Femur (tissue), 1 donor: ENCODE results near the gene MYH14.
A peak's percentile ranks its signal among the peaks of the same experiment; 100 is the strongest.
"Not testable (repeated sequence)": the region's sequence is repeated elsewhere in the genome, so short reads cannot be mapped to it uniquely, and the experiment has no call there.

Source experiments
- DNase-seq: peaks from one replicate; pipeline ENCODE4 v3.0.0-alpha.2; 2017

The MYH14 gene

DNA sequence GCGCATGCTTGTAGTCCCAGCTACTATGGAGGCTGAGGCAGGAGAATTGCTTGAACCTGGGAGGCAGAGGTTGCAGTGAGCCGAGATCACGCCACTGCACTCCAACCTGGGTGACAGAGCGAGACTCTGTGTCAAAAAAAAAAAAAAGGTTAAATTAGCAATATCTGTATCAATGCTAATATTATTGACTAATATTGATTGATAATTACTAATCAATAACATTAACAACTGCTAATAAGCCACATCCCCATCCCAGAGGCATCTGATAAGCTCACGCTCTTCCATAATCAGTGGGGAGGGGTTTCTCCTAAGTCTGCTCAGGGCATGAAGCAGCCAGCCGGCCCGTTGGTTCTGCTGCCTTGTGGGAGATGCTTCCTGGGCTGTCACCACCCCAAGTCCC lies 24.7 kb downstream of the MYH14 start:
- DNase-seq, result not testable (repeated sequence)

DNA sequence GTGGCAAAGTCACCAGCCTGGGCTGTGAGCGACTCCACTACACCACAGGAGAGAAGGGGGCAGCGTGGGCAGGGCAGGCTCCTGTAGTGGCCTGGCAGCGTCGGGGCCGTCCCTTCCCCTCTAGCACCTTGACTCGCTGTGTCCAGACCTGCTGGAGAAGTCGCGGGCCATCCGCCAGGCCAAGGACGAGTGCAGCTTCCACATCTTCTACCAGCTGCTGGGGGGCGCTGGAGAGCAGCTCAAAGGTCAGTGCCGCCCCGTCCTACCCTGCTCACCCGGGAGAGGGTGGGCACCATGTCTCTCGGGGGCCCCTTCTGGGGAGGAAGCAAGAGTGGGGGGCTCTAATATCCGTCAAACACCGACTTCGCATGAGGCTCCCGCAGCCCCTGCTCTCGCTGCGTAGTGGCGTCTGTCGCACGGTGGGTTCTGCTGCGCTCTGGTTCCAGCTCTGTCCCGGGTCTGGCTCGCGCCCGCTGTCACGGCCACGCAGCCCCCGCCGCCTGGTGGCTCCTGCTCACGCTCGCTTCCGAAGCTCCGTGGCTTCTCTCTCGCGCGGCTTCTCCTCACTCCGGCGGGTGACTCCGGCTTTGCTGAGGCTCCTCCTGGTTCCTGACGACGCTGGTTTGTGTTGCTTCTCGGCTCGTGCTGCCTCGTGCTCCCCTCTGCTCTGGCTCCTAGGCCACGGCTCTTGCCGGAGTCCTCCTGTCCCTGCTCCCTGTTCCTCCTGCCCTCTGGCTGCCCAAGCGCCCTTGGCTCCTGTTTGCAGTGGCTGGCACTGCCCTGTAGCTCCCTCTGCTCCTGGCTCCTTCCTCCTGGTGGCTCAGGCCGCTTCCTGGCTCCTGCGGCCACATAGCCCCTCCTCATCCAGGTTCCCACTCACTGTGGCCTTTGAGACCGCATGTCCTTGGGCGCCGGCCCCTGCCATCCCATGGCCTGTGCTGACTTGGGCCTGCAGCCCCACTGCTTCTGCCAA lies 27.2 kb downstream of the MYH14 start:
- DNase-seq, result no peak

DNA sequence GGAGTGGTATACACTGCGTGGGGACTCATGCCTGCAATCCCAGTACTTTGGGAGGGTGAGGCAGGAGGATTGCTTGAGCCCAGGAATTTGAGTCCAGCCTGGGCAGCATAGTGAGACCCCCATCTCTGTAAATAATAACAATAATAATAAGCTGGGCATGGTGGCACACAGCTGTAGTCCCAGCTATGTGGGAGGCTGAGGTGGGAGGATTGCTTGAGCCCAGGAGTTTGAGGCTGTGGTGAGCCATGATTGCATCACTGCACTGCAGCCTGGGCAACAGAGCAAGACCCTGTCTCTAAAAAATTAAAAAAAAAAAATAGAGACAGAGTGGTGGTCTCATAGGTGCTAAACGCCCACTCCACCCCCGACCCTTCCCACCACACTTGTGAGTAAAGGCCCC lies 28.0 kb downstream of the MYH14 start:
- not testable (repeated sequence) for DNase-seq

DNA sequence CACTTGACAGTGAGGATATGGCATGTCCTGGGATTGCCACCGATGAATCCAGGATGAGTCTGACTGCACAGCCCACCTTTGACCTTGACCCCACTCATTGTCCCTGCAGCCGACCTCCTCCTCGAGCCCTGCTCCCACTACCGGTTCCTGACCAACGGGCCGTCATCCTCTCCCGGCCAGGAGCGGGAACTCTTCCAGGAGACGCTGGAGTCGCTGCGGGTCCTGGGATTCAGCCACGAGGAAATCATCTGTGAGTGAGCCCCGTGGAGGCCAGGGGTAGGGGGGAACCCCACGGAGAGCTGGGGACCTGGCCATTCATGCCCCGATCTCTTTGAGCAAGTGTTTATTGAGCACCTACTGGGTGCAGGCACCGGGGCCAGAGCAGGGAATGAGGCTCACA lies 28.4 kb downstream of the MYH14 start:
- DNase-seq, result no peak

DNA sequence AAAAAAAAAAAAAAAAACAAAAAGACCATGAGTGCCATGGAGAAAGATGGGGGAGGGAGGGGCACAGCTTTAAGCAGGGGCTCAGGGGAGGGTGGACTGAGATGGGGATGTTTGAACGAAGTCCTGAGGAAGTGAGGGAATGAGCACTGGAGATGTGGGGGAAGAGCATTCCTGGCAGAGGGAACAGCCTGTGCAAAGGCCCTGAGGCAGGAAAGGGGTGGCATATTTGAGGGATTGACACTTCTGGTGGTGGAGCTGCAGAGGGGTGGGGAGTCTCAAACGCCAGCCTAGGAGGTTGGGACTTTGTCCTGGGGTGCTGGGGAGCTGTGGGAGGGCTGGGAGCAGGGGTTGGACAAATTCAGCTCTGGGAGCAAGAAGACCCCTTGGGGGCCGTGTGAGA lies 29.2 kb downstream of the MYH14 start:
- DNase-seq, result no peak

DNA sequence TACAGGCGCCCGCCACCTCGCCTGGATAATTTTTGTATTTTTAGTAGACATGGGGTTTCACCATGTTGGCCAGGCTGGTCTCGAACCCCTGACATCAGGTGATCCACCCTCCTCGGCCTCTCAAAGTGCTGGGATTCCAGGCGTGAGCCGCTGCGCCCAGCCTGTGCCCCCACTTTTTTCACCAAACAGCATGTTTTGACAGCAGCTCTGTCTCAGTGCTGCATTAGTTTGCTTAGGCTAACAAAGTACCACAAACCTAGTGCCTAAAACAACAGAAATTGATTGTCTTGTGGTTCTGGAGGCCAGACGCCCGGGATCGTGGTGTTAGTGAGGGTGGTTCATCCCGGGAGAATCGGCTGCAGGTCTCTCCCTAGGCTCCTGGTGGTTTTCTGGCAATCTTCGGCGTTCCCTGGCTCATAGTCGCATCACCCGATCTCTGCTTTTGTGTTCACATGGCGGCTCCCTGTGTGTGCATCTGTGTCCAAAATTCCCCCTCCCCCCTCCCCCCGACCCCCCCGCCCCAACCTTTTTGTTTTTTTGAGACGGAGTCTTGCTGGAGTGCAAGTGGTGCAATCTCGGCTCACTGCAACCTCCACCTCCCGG lies 30.0 kb downstream of the MYH14 start:
- DNase-seq, result no peak

DNA sequence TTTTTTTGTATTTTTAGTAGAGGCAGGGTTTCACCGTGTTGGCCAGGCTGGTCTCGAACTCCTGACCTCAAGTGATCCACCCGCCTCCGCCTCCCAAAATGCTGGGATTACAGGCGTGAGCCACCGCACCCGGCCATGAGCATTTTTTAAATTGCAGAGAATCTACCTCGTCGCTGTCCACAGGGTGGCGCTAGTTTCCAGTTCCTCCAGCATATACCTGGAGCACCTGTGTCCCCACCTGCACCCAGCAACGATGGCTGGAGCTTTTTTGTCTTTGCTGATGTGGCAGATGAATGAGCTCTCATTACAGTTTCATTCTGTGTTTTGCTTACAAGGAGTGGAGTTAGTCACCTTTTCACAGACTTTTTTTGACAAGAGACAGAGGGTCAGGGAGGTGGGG lies 34.1 kb downstream of the MYH14 start:
- DNase-seq, result not testable (repeated sequence)

DNA sequence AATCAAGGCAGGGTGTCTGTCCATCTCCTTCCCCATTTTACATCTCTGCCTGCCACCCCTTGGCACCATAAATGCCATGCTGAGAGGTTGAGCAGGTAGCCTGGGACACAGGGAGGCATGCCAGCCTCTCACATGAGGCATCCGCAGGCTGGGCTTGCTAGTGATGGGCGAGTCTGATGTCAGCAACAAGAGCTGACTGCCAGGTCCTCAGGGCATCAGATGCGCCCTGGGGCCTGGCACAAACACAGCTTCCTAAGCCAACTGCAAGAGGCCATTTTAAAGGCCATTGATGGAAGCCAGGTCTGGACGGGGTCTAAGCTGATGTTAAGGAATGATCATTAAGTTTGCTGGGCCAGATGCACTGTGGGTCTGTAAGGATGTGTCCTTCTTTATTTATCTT lies 34.6 kb downstream of the MYH14 start:
- no peak for DNase-seq

DNA sequence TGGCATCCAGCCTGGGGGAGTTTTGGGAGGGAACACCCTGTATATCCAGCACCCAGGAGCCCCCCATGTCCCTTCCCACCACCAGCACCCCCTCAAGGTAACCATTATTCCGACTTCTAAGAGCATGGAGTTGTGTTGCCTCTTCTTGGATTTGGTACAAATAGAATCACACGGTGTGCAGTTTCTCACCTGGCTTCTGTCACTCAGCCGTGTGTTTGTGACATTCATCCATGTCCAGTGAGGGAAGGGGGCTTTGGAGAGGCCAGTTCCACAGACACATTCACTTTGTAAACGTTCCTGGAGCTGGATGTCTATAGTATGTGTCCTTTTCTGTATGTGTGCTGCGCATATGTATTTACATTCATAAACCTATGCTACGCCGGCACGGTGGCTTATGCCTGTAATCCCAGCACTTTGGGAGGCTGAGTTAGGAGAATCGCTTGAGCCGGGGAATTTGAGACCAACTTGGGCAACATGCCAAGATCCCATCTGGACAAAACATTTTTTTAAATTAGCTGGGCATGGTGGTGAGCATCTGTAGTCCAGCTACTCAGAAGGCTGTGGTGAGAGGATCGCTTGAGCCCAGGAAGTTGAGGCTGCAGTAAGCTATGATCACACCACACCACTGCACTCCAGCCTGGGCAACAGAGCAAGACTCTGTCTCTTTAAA lies 36.6 kb downstream of the MYH14 start:
- no peak for DNase-seq

DNA sequence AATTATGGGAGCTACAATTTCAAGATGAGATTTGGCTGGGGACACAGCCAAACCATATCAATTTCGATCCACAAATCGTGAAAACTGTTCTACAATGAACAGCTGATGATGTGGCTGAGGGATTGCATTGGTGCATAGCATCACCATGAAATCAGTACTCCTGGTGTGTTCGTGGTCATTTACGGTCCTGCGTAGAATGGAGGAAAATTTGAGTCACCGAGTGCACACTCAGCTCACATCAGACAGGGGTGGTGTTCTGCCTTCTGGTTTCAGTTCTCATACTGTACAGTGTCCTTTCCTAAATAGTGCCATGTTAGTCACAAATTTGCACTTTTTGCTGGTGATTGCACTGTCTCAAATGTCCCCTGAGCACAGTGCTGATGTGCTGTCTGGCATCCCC lies 39.2 kb downstream of the MYH14 start:
- no peak for DNase-seq

DNA sequence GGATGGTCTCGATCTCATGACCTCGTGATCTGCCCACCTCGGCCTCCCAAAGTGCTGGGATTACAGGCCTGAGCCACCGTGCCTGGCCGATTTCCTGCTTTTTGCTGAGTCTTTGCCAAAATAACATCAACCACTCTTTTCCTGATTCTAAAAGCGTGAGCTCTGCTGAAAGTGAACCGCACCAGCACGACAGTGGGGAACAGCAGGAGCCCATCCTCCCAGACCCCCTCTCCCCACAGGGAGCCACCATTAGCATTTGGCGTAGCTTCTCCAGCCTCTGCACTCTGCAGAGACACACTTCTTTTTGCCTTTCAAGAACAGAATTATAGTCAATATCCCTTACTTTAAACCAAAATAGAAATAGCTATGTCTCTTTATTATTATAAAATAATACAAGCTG lies 41.3 kb downstream of the MYH14 start:
- no peak for DNase-seq

DNA sequence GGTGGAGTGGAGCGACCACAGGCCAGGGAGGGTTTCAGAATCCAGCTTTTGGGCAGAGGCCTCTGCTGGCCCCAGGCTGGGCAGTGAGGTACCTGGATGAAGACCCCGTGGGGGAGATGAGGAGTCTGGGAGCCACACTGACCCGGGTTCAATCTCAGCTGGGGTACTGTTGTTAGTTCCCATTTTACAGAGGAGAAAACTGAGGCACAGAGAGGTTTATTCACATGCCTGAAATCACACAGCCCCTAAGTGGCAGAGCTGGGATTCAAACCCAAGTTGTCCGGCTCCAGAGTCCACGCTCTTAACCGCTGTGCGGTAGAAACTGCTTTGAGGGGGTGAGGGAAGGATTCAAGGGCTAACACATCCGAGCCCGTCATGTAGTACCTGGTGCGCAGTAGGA lies 45.0 kb downstream of the MYH14 start:
- DNase-seq, result no peak

DNA sequence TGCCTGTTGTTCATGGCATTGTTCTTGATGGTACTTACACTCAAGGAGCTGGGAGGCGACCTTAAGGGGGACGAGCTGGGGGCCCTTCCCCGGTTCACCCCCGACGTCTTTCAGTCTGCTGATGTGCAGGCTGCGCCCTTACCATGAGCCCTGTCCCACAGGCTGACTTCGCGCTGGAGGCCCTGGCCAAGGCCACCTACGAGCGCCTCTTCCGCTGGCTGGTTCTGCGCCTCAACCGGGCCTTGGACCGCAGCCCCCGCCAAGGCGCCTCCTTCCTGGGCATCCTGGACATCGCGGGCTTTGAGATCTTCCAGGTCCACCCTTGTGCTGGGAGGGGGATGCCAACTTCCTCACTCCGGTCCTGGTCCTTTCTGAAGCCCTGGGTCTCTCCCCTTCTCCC lies 45.4 kb downstream of the MYH14 start:
- no peak for DNase-seq

DNA sequence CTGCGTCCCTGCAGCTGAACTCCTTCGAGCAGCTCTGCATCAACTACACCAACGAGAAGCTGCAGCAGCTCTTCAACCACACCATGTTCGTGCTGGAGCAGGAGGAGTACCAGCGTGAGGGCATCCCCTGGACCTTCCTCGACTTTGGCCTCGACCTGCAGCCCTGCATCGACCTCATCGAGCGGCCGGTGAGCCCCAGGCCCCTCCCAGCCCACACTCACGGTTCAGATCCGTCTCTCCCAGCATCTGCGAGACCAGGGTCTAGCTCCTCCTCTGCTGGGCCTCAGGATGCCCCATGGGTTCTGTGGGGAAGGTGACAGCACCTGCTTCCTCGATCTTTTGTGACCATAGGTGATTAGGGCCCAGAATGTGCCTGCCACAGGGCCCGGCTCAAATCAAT lies 46.2 kb downstream of the MYH14 start:
- DNase-seq, result no peak

DNA sequence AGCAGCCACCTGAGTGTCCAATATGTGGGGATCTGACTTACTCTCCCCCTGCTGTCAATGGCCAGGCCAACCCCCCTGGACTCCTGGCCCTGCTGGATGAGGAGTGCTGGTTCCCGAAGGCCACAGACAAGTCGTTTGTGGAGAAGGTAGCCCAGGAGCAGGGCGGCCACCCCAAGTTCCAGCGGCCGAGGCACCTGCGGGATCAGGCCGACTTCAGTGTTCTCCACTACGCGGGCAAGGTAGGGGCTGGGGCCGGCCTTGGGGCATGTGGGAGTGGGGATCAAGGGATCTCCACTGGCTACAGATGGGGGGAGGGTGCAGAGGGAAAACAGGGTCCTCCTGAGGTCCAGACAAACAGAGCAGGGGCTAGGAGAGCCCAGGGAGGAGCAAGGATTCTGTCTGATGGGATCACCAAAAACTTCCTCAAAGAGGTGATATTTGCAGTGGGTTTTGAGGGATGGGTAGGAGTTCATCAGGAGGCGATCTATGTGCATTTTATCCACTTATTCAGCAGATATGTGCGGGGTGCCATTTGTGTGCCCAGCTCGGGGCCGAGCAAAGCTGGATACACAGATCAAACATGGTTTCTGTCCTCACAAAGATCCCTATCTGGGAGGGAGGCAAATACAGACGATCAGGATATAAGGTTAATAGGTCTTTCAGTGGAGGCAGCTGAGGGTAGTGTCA lies 47.2 kb downstream of the MYH14 start:
- DNase-seq, result no peak

DNA sequence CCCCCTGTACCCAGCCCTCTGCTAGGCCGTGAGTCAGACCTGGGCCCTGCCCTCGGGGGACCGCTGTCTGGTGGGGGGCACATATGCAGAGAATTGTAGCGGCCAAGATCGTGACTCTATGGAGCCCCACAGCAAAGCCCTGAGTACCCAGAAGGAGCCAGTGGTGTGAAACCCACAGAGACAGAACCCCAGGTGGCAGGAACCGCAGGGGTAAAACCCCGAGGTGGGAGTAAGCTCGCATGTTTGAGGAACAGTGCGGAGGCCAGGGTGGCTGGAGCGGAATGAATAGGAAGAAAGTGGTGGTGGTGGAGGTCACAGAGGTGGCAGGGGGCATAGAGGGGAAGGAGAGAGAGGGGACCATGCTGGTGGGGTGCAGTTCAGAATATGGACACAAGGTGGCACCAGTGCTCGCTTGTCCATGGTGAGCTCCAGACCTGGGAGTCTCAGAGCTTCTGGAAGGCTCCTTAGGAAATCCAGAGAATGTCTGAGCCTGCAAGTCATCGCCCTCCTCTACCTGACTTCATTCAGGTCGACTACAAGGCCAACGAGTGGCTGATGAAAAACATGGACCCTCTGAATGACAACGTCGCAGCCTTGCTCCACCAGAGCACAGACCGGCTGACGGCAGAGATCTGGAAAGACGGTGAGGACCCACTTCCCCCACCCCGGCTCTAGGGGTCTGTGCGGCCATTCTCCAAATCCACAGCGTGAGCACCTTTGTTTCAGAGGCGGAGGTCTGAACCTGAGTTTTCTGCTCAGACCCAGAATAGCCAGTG lies 48.9 kb downstream of the MYH14 start:
- DNase-seq, result no peak

DNA sequence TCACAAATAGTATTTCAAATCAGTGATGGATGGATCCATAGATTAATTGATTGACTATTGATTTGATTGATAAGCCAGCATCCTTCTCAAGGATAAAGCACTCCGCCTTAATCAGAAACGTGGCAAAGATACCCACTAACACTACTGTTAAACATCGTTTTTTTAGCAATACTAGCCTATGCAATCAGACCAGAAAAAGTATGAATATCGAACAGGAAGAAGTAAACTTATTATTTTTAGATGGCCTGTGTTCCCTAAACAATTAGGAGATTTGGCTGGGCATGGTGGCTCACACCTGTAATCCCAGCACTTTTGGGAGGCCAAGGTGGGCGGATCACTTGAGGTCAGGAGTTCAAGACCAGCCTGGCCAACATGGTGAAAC lies 49.5 kb downstream of the MYH14 start:
- no peak for DNase-seq

DNA sequence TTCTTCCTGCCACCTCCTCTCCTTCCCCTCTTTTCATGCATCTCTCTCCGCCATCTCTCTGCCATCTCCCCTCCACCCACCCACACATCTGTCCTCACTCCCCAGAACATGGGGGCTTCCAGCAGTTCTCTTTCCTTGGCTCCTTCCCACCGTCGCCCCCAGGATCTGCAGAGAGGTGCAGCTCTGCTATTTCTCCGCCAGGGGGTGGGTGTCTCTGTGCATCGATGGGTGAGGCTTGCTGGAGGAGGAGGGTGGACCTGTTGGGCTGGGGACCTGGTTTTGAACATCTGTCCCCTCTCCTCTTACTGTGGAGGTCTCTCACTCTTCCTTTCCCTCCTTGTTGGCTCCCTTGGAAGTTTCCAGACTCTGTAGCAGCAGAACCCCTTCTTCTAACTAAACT lies 51.7 kb downstream of the MYH14 start:
- no peak for DNase-seq

DNA sequence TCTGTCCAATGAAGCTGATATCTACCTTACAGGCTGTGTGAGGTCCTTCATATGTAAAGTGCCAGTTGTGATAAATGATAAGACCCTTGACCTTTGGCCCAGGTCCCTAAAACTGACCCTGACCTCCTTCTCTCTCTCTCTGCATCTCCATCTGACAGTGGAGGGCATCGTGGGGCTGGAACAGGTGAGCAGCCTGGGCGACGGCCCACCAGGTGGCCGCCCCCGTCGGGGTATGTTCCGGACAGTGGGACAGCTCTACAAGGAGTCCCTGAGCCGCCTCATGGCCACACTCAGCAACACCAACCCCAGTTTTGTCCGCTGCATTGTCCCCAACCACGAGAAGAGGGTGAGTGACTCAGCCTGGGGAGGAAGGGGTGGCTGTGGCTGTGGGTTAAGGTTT lies 53.7 kb downstream of the MYH14 start:
- no peak for DNase-seq

DNA sequence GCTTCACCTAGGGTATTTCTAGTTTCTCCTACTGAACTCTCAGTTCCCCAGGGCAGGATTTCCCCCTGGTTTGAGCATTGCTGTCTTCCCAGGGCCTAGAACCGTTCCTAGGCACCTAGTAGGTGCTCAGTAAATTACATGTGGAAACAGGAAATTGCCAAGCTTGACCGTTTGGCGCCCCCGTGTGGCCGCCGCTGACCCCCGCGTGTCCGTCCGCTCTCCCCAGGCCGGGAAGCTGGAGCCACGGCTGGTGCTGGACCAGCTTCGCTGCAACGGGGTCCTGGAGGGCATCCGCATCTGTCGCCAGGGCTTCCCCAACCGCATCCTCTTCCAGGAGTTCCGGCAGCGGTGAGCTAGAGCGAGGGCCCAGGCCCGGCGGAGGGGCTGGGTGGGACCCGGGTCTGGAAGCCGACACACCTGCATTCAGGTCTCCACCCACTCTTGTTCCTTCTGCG lies 55.5 kb downstream of the MYH14 start:
- DNase-seq, result peak; percentile 43

DNA sequence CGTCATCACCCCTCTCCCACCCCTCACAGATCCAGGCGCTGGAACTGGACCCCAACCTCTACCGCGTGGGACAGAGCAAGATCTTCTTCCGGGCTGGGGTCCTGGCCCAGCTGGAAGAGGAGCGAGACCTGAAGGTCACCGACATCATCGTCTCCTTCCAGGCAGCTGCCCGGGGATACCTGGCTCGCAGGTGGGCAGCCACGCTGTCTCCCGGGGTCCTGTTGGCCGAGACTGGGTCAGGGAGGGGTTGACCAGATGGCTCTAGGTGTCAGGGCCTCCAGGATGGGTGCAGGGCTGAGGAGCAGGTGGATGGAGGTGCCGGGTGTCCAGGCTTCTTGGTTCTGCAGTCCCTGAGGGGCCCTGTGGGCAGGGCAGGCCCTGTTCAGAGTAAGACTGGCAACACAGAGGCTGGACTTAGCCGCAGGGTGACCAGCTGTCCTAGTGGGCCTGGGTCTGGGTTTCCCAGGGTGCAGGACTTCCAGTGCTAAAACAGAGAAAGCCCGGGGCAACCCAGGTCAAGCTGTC lies 58.1 kb downstream of the MYH14 start:
- DNase-seq, result no peak

DNA sequence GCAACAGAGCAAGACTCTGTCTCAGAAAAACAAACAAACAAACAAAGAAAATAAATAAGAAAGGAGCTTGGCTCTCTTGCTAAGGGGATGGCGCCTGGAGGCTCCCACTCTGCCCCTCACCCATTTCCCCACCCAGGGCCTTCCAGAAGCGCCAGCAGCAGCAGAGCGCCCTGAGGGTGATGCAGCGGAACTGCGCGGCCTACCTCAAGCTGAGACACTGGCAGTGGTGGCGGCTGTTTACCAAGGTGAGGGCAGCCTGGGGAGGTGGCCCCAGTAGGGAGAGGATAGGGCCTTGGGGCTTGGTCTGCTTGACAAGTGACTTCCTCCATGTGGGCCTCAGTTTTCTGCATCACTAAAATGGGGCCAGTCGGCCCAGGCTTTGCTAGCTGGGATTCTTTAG lies 59.8 kb downstream of the MYH14 start:
- DNase-seq, result no peak
